ENCODE data around the gene NECAB2.
A peak's percentile ranks its signal among the peaks of the same experiment; 100 is the strongest.

The NECAB2 gene

GRCh38 chr16:84009282-84009681, 41.2 kb downstream of the NECAB2 start:
- no peak for DNase-seq (ENCODE audit: low spot score)
- no peak for TF ChIP-seq CTCF (IDR thresholded peaks at IDR 0.05; ENCODE audit: extremely low read depth, missing control alignments)

- DNase-seq (ENCODE audit: low spot score): peak; percentile 69
- no peak for TF ChIP-seq CTCF (IDR thresholded peaks at IDR 0.05; ENCODE audit: extremely low read depth, missing control alignments)
Observed at GRCh38 chr16:84013787-84014569, 45.9 kb downstream of the NECAB2 start.

GRCh38 chr16:84014570-84015327, 46.7 kb downstream of the NECAB2 start:
- TF ChIP-seq CTCF (IDR thresholded peaks at IDR 0.05; ENCODE audit: extremely low read depth, missing control alignments): no peak
- no peak for DNase-seq (ENCODE audit: low spot score)

- no peak for TF ChIP-seq CTCF (IDR thresholded peaks at IDR 0.05; ENCODE audit: extremely low read depth, missing control alignments)
Observed at GRCh38 chr16:84015399-84015798, 47.4 kb downstream of the NECAB2 start.

GRCh38 chr16:84016477-84016876, 48.4 kb downstream of the NECAB2 start:
- no peak for TF ChIP-seq CTCF (IDR thresholded peaks at IDR 0.05; ENCODE audit: extremely low read depth, missing control alignments)
- no peak for DNase-seq (ENCODE audit: low spot score)

More at GRCh38 chr16:84015399-84015798, 47.4 kb downstream of the NECAB2 start:
- no peak for DNase-seq (ENCODE audit: low spot score)

- no peak for TF ChIP-seq CTCF (IDR thresholded peaks at IDR 0.05; ENCODE audit: extremely low read depth, missing control alignments)
- DNase-seq (ENCODE audit: low spot score): no peak
Observed at GRCh38 chr16:84018710-84019109, 50.7 kb downstream of the NECAB2 start.

GRCh38 chr16:84020353-84020752, 52.3 kb downstream of the NECAB2 start:
- no peak for TF ChIP-seq CTCF (IDR thresholded peaks at IDR 0.05; ENCODE audit: extremely low read depth, missing control alignments)
- no peak for DNase-seq (ENCODE audit: low spot score)
